Mammary epithelial cell (primary cell): ENCODE measurements around the gene FBXL16.

Experiments
- EZH2 ChIP-seq: IDR thresholded peaks from 2 replicates; pipeline ENCODE4 v1.6.1; 2012; ENCODE audit warnings: low read length, inconsistent platforms, borderline replicate concordance
- TF ChIP-seq, protein P1 (sequence below), 2 donors: IDR thresholded peaks in 1 of 2; conservative IDR thresholded peaks in 1 of 2; 2 replicates each; pipeline ENCODE4 v1.5.1; 2011 to 2012; ENCODE audit warnings: inconsistent platforms in 2 of 2, low read length in 2 of 2, mild to moderate bottlenecking in 2 of 2, control low read depth in 1 of 2, low read depth in 1 of 2; ENCODE audit not compliant: insufficient read depth in 1 of 2; ENCODE audit errors: extremely low read depth in 1 of 2

DNA sequence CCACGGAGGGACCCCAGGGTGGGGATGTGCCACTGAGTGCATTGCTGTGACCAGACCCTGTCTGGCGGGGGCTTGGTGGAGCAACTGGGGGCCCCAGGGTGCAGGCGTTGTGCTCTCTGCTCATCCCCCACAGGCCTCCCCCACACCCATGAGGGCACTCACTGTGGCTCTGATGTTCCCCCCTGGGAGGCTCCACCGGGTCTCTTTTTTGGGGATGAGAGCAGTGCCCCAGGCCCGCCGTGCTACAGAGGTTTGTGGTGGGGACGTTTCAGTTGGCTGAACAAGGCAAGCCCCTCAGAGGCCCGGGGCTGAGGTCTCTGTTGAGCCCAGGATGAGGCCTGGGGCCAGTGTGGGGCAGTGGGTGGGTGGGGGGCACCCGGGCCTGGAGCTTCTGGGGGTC is 18.1 kb upstream of the FBXL16 start:
- TF ChIP-seq, protein P1, sequence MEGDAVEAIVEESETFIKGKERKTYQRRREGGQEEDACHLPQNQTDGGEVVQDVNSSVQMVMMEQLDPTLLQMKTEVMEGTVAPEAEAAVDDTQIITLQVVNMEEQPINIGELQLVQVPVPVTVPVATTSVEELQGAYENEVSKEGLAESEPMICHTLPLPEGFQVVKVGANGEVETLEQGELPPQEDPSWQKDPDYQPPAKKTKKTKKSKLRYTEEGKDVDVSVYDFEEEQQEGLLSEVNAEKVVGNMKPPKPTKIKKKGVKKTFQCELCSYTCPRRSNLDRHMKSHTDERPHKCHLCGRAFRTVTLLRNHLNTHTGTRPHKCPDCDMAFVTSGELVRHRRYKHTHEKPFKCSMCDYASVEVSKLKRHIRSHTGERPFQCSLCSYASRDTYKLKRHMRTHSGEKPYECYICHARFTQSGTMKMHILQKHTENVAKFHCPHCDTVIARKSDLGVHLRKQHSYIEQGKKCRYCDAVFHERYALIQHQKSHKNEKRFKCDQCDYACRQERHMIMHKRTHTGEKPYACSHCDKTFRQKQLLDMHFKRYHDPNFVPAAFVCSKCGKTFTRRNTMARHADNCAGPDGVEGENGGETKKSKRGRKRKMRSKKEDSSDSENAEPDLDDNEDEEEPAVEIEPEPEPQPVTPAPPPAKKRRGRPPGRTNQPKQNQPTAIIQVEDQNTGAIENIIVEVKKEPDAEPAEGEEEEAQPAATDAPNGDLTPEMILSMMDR (conservative IDR thresholded peaks at IDR 0.05 in 1 of 2, IDR thresholded peaks at IDR 0.05 in 1 of 2; ENCODE audit: extremely low read depth in 1 of 2, insufficient read depth in 1 of 2, low read depth in 1 of 2, low read length in 2 of 2): no peak
- no peak for TF ChIP-seq EZH2
